ENCODE data around the gene SHANK3.

DNA sequence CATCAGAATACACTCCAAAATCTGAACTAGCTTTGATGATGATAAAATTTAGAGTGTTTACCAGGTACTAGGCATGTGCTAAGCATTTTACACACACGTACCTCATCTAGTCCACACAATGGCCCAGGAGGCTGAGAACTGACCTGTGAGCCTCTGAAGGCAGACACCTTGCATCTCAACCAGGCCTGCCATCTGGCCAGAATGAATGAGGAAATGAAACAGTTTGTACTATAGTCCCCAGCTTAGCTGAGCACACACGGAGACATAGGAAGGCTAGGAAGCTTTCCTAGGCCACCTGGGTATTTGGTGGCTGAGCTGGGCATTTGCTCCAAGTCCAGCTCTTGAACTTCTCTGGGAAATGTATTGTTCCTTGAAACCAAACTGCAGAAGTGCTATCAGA lies 6.9 kb upstream of the SHANK3 start:
- TF ChIP-seq ZBTB7A (IDR thresholded peaks at IDR 0.05; ENCODE audit: low read depth) (no peak), TAF1 (IDR thresholded peaks at IDR 0.05; ENCODE audit: low read depth) (no peak)

Measured in Ishikawa (cell line).